Activated CD4-positive, CD25-positive, alpha-beta regulatory T cell treated with anti-CD3 and anti-CD28 coated beads, Interleukin-2, amount 50 U/mL, for 72 hours (primary cell): Measurements from ENCODE around the gene FILIP1L.

ENCODE experiments used
- DNase-seq: peaks from one replicate; pipeline ENCODE4 v3.0.0; 2021

FILIP1L gene

DNA sequence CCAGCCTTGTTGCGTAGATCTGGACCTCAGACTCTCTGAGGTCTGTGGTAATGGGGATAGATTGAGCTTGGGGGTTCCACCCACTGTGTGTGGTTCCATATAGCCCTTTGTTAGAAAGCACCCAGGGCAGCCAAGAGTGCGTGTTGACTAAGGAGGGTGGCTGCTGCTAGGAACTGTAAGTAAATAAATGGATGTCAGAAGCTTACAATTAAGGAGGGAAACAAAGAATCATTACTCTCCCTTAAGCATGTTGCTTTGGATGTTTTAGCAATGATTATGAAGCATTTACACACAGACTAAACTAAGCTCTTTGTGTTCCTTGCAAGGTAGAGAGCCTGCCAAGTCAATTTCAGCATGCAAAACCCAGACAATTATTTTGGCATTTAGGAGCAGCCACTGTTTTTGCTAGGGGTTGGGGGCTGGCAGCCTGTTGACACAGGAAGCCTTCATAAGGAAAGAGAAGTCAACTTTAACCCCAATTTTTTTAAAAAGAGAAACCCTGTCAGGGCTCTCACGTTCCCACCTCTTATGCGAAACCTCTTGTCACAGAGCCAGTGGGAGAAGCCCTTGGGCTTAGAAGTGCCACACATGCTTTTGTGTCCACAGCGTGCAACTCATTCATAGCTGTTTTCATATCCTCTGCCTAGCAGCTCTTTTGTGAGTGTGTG lies 168.8 kb downstream of the FILIP1L start:
- DNase-seq = no peak

GRCh38 chr3:99943931-99944761 lies 170.2 kb downstream of the FILIP1L start:
- DNase-seq = no peak

DNA sequence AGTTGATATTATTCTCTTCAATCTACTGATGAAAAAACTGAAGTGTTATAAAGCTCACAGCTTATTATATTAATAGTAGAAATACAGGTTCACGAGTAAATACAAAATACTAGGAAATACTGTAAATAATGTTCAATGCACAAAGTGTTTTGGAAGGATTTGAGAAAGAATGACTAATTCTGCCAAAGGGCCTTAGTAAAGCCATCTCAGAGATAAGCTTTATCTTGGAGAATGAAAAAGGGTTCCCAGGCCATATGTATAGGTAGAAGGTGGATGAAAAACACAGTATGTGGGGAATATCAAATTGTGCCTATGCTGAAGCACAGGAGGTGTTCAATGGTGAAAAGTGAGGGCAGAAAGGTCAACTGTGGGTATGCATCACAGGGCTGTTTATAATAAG lies 173.1 kb downstream of the FILIP1L start:
- DNase-seq = no peak

GRCh38 chr3:99940350-99940749 lies 174.0 kb downstream of the FILIP1L start:
- no peak for DNase-seq

- DNase-seq = no peak
Measured at GRCh38 chr3:99939876-99940275, 174.4 kb downstream of the FILIP1L start.

DNA sequence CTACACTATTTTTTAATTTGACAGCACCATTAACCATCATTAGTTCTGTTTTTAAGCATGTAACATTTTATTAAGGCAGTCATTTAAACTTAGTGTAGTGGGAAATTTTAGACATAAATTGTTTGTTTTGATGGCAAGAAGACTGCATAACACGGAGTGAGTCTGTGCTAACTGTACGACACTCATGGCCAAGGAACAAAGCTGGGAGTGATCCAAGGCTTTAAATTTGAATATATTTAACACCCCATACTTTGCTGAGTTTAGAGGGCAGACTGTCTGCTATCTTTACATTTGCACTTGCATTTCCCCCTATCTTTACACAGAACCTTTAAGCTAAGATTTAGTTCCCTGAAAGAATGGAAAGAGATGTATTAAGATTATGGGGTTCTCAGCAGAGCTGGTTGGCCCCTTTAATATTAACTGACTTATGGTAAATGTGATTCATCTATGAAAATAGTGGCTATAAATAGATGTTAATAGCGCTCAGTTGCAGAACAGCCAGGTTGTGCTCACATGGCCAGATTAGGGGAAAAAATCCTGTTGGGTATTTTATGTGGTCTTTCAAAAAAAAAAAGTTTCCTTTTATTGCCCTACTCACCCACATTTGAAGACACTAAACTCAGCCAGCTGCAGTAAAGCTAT lies 175.9 kb downstream of the FILIP1L start:
- DNase-seq = no peak

GRCh38 chr3:99934975-99935797 lies 179.1 kb downstream of the FILIP1L start:
- no peak for DNase-seq

DNA sequence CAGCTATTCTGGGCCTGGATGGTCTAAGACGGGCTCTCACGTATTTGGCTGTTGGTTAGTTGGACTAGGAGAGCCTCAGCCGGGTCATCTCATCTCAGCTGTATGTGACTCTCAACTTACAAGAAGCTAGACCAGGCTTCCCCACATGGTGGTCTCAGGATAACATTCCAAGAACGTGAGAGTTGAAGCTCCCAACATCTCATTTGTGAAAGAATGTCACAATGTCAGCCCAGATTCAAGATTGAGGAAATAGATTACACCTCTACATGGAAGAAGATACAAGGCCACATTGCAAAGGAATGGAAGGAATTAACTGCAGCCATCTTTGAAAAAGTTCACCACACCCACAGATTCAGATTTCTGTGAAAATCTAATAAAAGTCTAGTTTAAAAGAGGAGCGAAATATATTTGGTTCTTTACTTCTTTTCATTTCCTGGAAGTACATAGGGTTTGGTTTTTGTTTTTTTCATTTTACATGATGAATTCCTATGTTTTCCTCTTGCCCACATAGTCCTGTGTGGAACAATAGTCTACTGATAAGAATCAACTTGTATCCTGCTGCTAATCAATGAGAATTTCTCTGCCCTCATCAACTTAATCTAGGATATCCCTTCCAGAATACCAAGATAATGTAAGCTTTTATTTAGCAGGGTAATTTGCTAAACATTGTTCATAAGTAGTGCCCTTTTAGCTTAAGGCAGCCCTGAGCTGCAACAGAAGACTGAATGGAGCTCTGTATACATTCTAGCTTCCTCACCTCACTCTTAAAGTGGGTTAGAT lies 180.1 kb downstream of the FILIP1L start:
- DNase-seq = no peak

- DNase-seq = no peak
Measured at GRCh38 chr3:99931059-99931458, 183.2 kb downstream of the FILIP1L start.

DNA sequence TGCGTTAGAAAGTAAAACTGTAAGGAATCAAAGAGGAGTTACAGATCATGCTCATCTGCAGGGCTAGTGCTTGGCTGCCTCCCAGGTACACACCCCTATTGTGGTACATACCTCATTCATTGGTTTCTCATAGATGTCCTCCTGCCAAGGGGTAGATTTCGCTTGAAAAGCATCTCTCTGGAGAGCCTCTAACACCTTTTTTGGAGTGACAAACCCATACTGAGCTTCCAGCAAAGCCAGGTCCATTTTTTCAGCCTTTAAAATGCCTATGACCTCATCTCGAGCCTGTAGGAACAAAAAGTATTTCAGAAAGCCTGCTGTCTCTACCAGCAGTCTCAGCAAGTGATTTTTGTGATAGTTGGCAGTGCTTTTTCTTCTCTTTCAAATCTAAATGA lies 184.6 kb downstream of the FILIP1L start:
- DNase-seq = no peak

GRCh38 chr3:99928771-99929744 lies 185.2 kb downstream of the FILIP1L start:
- no peak for DNase-seq

GRCh38 chr3:99927671-99928457 lies 186.4 kb downstream of the FILIP1L start:
- no peak for DNase-seq

DNA sequence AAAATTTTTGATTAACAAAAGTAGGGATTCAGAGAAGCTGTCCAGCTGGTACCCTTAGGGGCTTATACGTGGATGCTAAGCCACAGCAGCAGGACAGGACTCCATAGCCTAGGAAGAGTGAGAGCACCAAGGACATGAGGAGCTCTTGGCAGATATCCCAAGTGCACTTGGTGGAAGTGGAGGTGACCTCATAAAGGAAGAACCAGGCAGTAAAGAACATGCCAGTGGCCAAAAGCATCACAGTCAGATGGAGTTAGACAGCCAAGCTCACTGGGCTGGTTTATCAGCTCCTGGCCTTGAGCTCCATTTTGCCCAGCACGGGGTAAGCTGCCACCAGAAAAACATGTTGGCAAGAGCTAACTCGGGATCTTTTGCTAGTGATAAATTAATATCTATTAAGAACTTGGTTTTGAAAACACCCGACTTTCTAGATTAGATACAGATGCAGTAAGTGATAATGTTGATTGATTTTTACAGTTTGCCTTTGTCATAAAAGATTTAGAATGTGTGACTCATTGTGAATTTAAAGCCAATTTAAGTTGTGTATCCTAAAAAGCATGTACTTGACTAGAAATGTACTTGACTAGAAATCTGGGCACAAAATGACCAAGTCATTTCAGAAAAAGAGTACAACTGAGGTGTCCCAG lies 188.6 kb downstream of the FILIP1L start:
- DNase-seq = no peak

GRCh38 chr3:99923873-99924272 lies 190.4 kb downstream of the FILIP1L start:
- no peak for DNase-seq

DNA sequence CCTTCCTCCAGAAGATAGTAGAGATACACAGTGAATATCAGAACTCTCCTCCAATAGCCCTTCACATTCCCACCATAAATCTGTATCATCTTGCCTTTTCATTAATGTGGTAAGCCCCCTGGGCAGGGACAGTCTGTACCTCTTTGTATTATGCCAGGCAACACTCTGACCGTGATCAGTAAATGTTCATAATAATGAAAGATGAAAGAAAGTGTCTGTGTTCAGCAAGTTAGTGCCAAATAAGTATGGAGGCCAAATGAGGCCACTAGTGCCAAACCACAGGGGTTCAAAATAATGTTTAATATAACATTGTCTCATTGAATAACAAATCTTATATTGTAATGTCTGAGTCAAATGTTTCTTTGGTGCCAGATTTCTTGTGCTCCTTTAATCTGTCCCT lies 192.3 kb downstream of the FILIP1L start:
- DNase-seq = no peak

DNA sequence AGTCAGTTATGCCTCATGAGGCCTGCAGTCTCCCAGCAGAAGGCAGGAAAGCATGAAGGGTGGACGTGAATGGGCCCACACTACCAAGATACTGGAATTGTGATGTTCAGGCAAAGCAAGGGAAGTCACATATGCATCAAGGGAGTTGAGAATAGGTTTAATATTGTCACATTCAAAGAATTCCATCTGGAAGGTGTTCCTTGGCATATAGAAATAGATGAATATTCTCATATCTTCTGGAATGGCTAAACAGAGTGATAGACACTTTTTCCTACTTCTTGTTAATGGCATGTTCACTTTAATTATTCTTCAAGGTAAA lies 193.0 kb downstream of the FILIP1L start:
- DNase-seq = no peak

- DNase-seq = no peak
Measured at GRCh38 chr3:99920481-99921376, 193.6 kb downstream of the FILIP1L start.

DNA sequence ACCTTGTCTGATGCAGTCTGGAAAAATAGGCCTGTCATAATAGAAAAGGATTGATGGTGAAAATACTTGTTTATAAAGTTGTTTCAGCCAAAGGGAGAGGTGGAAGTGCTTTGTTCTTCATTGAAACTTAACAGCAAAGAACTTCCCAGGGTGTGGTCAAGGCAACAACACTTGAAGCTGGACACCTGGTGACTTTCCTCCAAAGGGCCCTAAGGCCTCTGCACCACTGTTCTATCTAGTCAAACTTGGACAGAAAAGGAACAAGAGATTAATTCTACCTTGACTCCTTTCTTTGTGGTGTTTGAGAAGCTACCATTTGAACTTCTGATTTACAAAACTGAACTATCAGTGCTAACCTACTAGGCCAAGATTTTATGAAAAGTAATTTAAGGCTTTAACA lies 194.6 kb downstream of the FILIP1L start:
- DNase-seq = no peak

GRCh38 chr3:99918715-99919114 lies 195.6 kb downstream of the FILIP1L start:
- no peak for DNase-seq
